Activated B cell treated with CpG ODN at 0.5 μM for 24 hours (primary cell): ENCODE measurements around the gene EIF2S1. TPM values are rescaled to one million over a fixed set of nuclear protein-coding genes. Genes with fewer than 3 reads are reported as not detected.

Experiments
- ATAC-seq: fragments of 200-7000 bp; cut with Tn5 transposase; one replicate; pipeline ENCODE4 v1.10.0; 2021; ENCODE audit warnings: low read depth, mild to moderate bottlenecking, moderate library complexity
- CTCF ChIA-PET: fragments of 350-600 bp; sonication (Branson Sonifier 250); formaldehyde crosslinking; loops from one replicate; lab custom pipeline; 2021; ENCODE audit warnings: antibody characterized with exemption; lab: Charles Lee
- POLR2A ChIA-PET: fragments of 350-600 bp; sonication (Branson Sonifier 250); formaldehyde crosslinking; loops from one replicate; lab custom pipeline; 2021; ENCODE audit warnings: antibody characterized with exemption; lab: Charles Lee
- DNase-seq: peaks from one replicate; pipeline ENCODE4 v3.0.0; 2022
- H3K27ac Mint-ChIP-seq: one replicate; pipeline ENCODE4 v1.8.0; 2020; ENCODE audit warnings: mixed read lengths
- H3K27me3 Mint-ChIP-seq: one replicate; pipeline ENCODE4 v1.8.0; 2021; ENCODE audit warnings: mixed read lengths
- H3K36me3 Mint-ChIP-seq: one replicate; pipeline ENCODE4 v1.8.0; 2021; ENCODE audit warnings: low read depth, mixed read lengths
- H3K4me1 Mint-ChIP-seq: one replicate; pipeline ENCODE4 v1.8.0; 2021; ENCODE audit warnings: mixed read lengths
- H3K4me3 Mint-ChIP-seq: one replicate; pipeline ENCODE4 v1.8.0; 2020; ENCODE audit warnings: mild to moderate bottlenecking, mixed read lengths
- H3K9me3 Mint-ChIP-seq: one replicate; pipeline ENCODE4 v1.8.0; 2020; ENCODE audit warnings: mixed read lengths
- CTCF ChIP-seq: fragments of 200-600 bp; IDR thresholded peaks from one replicate; pipeline ENCODE4 v1.8.0; 2022; ENCODE audit warnings: antibody characterized with exemption, mild to moderate bottlenecking
- intact Hi-C: fragments of 100-400 bp; cut with micrococcal nuclease; formaldehyde crosslinking; loops from one replicate; pipeline ENCODE4 v1.15.1; 2024
- total RNA-seq: library from RNA; stranded (reverse); gene quantifications from 2 replicates; pipeline ENCODE4 v1.2.3, GENCODE V29; 2022

The EIF2S1 gene
- total RNA-seq, 1 donor from 2014 or later: 84.4 TPM

- Mint-ChIP-seq H3K4me1 (no peaks in the 10 kb centered on the region), H3K27me3 (no peaks in the 10 kb centered on the region), H3K36me3 (peaks cover 67% of the 10 kb centered on the region), H3K9me3 (no peaks in the 10 kb centered on the region), H3K27ac (no peak overlapping the region), H3K4me3 (no peak overlapping the region)
- TF ChIP-seq CTCF: no peak
- ChIA-PET POLR2A (interaction anchor here (0.6 kb wide), 1 partner anchor 41 kb away, joined by 4 read pairs; no protein-coding TSS in a partner anchor), CTCF (no interaction called here)
- ATAC-seq (no peak), DNase-seq (no peak)
- intact Hi-C loops: no loop called here
Observed at GRCh38 chr14:67385618-67386017, 25.5 kb downstream of the EIF2S1 start.

- no peak overlapping the region for H3K27ac Mint-ChIP-seq
- peaks cover 54% of the 10 kb centered on the region for H3K36me3 Mint-ChIP-seq
- TF ChIP-seq CTCF: no peak
- POLR2A ChIA-PET: no interaction called here
- DNase-seq: no peak
- H3K9me3 Mint-ChIP-seq: no peaks in the 10 kb centered on the region
- CTCF ChIA-PET: no interaction called here
- no peak for ATAC-seq
- intact Hi-C loops: no loop called here
- no peaks in the 10 kb centered on the region for H3K4me1 Mint-ChIP-seq
- H3K4me3 Mint-ChIP-seq: no peak overlapping the region
- H3K27me3 Mint-ChIP-seq: no peaks in the 10 kb centered on the region
Observed at GRCh38 chr14:67387195-67387594, 27.1 kb downstream of the EIF2S1 start.

- Mint-ChIP-seq H3K27ac (no peak overlapping the region), H3K27me3 (no peaks in the 10 kb centered on the region), H3K36me3 (peaks cover 34% of the 10 kb centered on the region), H3K9me3 (no peaks in the 10 kb centered on the region), H3K4me3 (no peak overlapping the region), H3K4me1 (no peaks in the 10 kb centered on the region)
- CTCF ChIA-PET: no interaction called here
- no peak for ATAC-seq
- TF ChIP-seq CTCF: no peak
- intact Hi-C loops: no loop called here
- POLR2A ChIA-PET: no interaction called here
- DNase-seq: no peak
Observed at GRCh38 chr14:67389275-67389674, 29.1 kb downstream of the EIF2S1 start.

GRCh38 chr14:67389811-67390534, 29.8 kb downstream of the EIF2S1 start:
- Mint-ChIP-seq H3K27me3 (no peaks in the 10 kb centered on the region), H3K9me3 (no peaks in the 10 kb centered on the region), H3K4me1 (no peaks in the 10 kb centered on the region), H3K36me3 (peaks cover 27% of the 10 kb centered on the region), H3K27ac (no peak overlapping the region), H3K4me3 (no peak overlapping the region)
- ATAC-seq (no peak), DNase-seq (no peak)
- intact Hi-C loops: no loop called here
- ChIA-PET POLR2A (no interaction called here), CTCF (no interaction called here)
- no peak for TF ChIP-seq CTCF

GRCh38 chr14:67391268-67391667, 31.1 kb downstream of the EIF2S1 start:
- Mint-ChIP-seq H3K27ac (no peak overlapping the region), H3K27me3 (no peaks in the 10 kb centered on the region), H3K9me3 (no peaks in the 10 kb centered on the region), H3K36me3 (peaks cover 16% of the 10 kb centered on the region), H3K4me3 (no peak overlapping the region), H3K4me1 (no peaks in the 10 kb centered on the region)
- no peak for DNase-seq
- CTCF ChIA-PET: no interaction called here
- ATAC-seq: no peak
- POLR2A ChIA-PET: no interaction called here
- no peak for TF ChIP-seq CTCF
- intact Hi-C loops: no loop called here
